Measurements from ENCODE around the gene OBP2A. TPM values are rescaled to one million over a fixed set of nuclear protein-coding genes. Genes with fewer than 3 reads are reported as not detected.
"Not testable (repeated sequence)": the region's sequence is repeated elsewhere in the genome, so short reads cannot be mapped to it uniquely, and the experiment has no call there.

Gene OBP2A
- total and polyA plus RNA-seq, 2 experiments from 2014 or later = not detected

- H3K36me3 ChIP-seq = no peaks in the 10 kb centered on the region
- peak in 1 of 2 donors; percentile 85 for DNase-seq (ENCODE audit: low read depth in 1 of 2, low spot score in 1 of 2)
- H3K9me3 ChIP-seq (ENCODE audit: low read depth) = no peaks in the 10 kb centered on the region
- H3K4me1 ChIP-seq (ENCODE audit: low read depth) = no peaks in the 10 kb centered on the region
- no peak overlapping the region for H3K4me3 ChIP-seq
- TF ChIP-seq, protein P1, sequence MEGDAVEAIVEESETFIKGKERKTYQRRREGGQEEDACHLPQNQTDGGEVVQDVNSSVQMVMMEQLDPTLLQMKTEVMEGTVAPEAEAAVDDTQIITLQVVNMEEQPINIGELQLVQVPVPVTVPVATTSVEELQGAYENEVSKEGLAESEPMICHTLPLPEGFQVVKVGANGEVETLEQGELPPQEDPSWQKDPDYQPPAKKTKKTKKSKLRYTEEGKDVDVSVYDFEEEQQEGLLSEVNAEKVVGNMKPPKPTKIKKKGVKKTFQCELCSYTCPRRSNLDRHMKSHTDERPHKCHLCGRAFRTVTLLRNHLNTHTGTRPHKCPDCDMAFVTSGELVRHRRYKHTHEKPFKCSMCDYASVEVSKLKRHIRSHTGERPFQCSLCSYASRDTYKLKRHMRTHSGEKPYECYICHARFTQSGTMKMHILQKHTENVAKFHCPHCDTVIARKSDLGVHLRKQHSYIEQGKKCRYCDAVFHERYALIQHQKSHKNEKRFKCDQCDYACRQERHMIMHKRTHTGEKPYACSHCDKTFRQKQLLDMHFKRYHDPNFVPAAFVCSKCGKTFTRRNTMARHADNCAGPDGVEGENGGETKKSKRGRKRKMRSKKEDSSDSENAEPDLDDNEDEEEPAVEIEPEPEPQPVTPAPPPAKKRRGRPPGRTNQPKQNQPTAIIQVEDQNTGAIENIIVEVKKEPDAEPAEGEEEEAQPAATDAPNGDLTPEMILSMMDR (IDR thresholded peaks at IDR 0.05; ENCODE audit: low read depth, low read length) = no peak
- H3K27me3 ChIP-seq = no peaks in the 10 kb centered on the region
- no peak overlapping the region for H3K27ac ChIP-seq
Observed at GRCh38 chr9:135536216-135536615, 9.7 kb upstream of the OBP2A start.

- peak; percentile 47 to 88 for DNase-seq (ENCODE audit: low read depth in 1 of 2, low spot score in 1 of 2)
- not testable (repeated sequence) for H3K4me1 ChIP-seq (ENCODE audit: low read depth); H3K27me3 ChIP-seq; H3K36me3 ChIP-seq; H3K4me3 ChIP-seq; H3K9me3 ChIP-seq (ENCODE audit: low read depth)
- peak overlapping the region; percentile 80 for H3K27ac ChIP-seq
Observed at GRCh38 chr9:135543262-135543894, 2.5 kb upstream of the OBP2A start.

DNA sequence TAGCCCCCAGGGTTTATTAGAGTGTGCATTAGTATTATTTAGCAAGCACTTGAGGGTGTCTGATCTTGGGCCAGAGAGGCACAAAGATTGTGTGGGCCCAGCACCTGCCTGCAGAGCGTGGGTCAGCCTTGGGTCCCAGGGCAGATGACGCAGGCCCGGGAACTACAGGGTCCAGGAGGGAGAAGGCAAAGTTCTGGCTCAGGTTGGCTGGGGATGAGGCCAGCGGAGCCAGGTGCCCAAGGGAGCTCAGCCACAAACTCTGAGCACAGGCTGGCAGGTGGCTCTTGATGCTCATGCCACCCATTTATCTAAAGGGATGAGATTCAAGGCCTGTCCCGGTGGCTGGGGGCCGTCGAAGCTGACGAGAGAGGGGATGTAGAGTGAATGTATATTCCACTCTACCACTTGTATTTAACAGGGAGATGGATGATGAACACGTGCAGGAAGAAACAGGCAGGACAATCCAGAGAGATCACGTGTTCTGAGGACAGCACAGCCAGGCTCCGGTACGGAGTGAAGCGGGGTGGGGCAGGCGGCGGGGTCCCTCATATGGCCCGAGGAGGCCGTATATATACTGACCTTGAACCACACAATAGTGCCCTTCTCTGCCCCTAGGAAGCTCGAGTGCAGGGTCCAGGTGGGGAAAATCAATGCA, 818 bp upstream of the OBP2A start:
- TF ChIP-seq, protein P1 (IDR thresholded peaks at IDR 0.05; ENCODE audit: low read depth, low read length) = no peak
- Histone ChIP-seq H3K27me3 (no peaks in the 10 kb centered on the region), H3K36me3 (no peaks in the 10 kb centered on the region), H3K27ac (no peak overlapping the region), H3K4me3 (no peak overlapping the region), H3K9me3 (ENCODE audit: low read depth) (no peaks in the 10 kb centered on the region), H3K4me1 (ENCODE audit: low read depth) (peaks cover 4% of the 10 kb centered on the region)
- no peak for DNase-seq (ENCODE audit: low read depth in 1 of 2, low spot score in 1 of 2)

GRCh38 chr9:135546792-135547617, 1.1 kb downstream of the OBP2A start:
- not testable (repeated sequence) for H3K9me3 ChIP-seq (ENCODE audit: low read depth); H3K4me3 ChIP-seq; H3K27ac ChIP-seq; DNase-seq (ENCODE audit: low read depth in 1 of 2, low spot score in 1 of 2); H3K27me3 ChIP-seq; H3K36me3 ChIP-seq; H3K4me1 ChIP-seq (ENCODE audit: low read depth)

GRCh38 chr9:135547756-135548736, 2.1 kb downstream of the OBP2A start:
- H3K27ac ChIP-seq = no peak overlapping the region
- H3K9me3 ChIP-seq (ENCODE audit: low read depth) = no peaks in the 10 kb centered on the region
- H3K4me1 ChIP-seq (ENCODE audit: low read depth) = peaks cover 4% of the 10 kb centered on the region
- H3K4me3 ChIP-seq = no peak overlapping the region
- no peak for DNase-seq (ENCODE audit: low read depth in 1 of 2, low spot score in 1 of 2)
- TF ChIP-seq, protein P1 (IDR thresholded peaks at IDR 0.05; ENCODE audit: low read depth, low read length) = no peak
- H3K27me3 ChIP-seq = no peaks in the 10 kb centered on the region
- no peaks in the 10 kb centered on the region for H3K36me3 ChIP-seq

- H3K36me3 ChIP-seq; H3K27me3 ChIP-seq; H3K4me3 ChIP-seq; DNase-seq (ENCODE audit: low read depth in 1 of 2, low spot score in 1 of 2); H3K9me3 ChIP-seq (ENCODE audit: low read depth); H3K4me1 ChIP-seq (ENCODE audit: low read depth); H3K27ac ChIP-seq: not testable (repeated sequence)
Observed at GRCh38 chr9:135549478-135550343, 3.8 kb downstream of the OBP2A start.

Data from cardiac muscle cell (in vitro differentiated cells and primary cell).